A673 (cell line): ENCODE results near the gene FOXD3.

Experiments
- EZH2 ChIP-seq: fragments of 200-600 bp; sonication (generic); IDR thresholded peaks from 2 replicates; pipeline ENCODE4 v1.6.1; 2017; ENCODE audit warnings: borderline replicate concordance, low read depth, mild to moderate bottlenecking, mixed read lengths, antibody characterized with exemption, low read length; ENCODE audit not compliant: poor library complexity, severe bottlenecking
- TF ChIP-seq, protein P1 (sequence below): fragments of 300-800, 200-600 bp; sonication (generic); conservative IDR thresholded peaks from 2 replicates; pipeline ENCODE4 v1.5.1; 2017; ENCODE audit warnings: low read depth, mild to moderate bottlenecking, antibody characterized with exemption, low read length, moderate library complexity, mixed read lengths

GRCh38 chr1:63352736-63353135, 30.4 kb downstream of the FOXD3 start:
- TF ChIP-seq, protein P1, sequence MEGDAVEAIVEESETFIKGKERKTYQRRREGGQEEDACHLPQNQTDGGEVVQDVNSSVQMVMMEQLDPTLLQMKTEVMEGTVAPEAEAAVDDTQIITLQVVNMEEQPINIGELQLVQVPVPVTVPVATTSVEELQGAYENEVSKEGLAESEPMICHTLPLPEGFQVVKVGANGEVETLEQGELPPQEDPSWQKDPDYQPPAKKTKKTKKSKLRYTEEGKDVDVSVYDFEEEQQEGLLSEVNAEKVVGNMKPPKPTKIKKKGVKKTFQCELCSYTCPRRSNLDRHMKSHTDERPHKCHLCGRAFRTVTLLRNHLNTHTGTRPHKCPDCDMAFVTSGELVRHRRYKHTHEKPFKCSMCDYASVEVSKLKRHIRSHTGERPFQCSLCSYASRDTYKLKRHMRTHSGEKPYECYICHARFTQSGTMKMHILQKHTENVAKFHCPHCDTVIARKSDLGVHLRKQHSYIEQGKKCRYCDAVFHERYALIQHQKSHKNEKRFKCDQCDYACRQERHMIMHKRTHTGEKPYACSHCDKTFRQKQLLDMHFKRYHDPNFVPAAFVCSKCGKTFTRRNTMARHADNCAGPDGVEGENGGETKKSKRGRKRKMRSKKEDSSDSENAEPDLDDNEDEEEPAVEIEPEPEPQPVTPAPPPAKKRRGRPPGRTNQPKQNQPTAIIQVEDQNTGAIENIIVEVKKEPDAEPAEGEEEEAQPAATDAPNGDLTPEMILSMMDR = no peak
- TF ChIP-seq EZH2 = no peak
